ENCODE data around the gene GGTA1. TPM values are rescaled to one million over a fixed set of nuclear protein-coding genes. Genes with fewer than 3 reads are reported as not detected.

Gene GGTA1
- total RNA-seq, 1 experiment from 2014 or later, result not detected

DNA sequence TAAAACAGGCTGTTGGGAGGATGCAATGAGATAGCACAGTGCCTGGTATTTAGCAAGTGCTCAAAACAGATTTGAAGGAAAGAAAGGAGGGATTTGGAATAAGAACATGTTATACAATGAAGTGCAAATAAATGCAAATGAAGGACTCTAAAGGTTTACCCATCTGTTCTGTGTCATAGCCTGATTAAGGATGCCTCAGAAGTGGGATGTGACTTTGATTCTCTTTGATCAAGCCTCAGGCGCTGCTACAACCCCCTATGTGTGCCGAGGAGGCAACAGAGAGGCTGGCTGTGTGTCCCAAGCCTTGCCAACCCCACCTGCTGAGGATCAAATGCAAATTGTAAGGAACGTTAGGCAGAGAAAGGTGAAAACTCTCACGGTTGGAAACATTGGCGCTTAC is 27.2 kb downstream of the GGTA1 start:
- no peak overlapping the region for H3K23ac ChIP-seq (ENCODE audit: insufficient read length, low read depth, low read length)
- no peak overlapping the region for H2BK5ac ChIP-seq (ENCODE audit: insufficient read length, low read length)
- H3K4me1 ChIP-seq (ENCODE audit: insufficient read depth, low read length), result peaks cover 4% of the 10 kb centered on the region; the same call in 1 of the 2 replicates
- H2AK5ac ChIP-seq (ENCODE audit: insufficient read length, low read length), result no peak overlapping the region
- TF ChIP-seq, protein P1, sequence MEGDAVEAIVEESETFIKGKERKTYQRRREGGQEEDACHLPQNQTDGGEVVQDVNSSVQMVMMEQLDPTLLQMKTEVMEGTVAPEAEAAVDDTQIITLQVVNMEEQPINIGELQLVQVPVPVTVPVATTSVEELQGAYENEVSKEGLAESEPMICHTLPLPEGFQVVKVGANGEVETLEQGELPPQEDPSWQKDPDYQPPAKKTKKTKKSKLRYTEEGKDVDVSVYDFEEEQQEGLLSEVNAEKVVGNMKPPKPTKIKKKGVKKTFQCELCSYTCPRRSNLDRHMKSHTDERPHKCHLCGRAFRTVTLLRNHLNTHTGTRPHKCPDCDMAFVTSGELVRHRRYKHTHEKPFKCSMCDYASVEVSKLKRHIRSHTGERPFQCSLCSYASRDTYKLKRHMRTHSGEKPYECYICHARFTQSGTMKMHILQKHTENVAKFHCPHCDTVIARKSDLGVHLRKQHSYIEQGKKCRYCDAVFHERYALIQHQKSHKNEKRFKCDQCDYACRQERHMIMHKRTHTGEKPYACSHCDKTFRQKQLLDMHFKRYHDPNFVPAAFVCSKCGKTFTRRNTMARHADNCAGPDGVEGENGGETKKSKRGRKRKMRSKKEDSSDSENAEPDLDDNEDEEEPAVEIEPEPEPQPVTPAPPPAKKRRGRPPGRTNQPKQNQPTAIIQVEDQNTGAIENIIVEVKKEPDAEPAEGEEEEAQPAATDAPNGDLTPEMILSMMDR (conservative IDR thresholded peaks at IDR 0.05), result no peak
- no peak overlapping the region for H3K18ac ChIP-seq (ENCODE audit: insufficient read length, low read depth, low read length)
- no peak overlapping the region; a peak in 1 of 7 replicates for H3K27ac Mint-ChIP-seq
- H2BK20ac ChIP-seq (ENCODE audit: low read depth, low read length, poor library complexity, severe bottlenecking), result no peak overlapping the region
- H3K4ac ChIP-seq (ENCODE audit: low read depth, low read length), result no peak overlapping the region
- H3K27me3 ChIP-seq (ENCODE audit: insufficient read depth, low read length), result no peaks in the 10 kb centered on the region; the same call in 1 of the 2 replicates
- no peak overlapping the region for H2BK120ac ChIP-seq (ENCODE audit: low read depth, low read length, poor library complexity, severe bottlenecking)
- H2BK15ac ChIP-seq (ENCODE audit: low read depth, low read length), result no peak overlapping the region
- no peak overlapping the region; the same call in 1 of the 2 replicates for H3K14ac ChIP-seq (ENCODE audit: insufficient read depth, low read length)
- no peak overlapping the region for H3K4me2 ChIP-seq (ENCODE audit: insufficient read depth, insufficient read length, low read length)
- no peaks in the 10 kb centered on the region for H3K79me1 ChIP-seq (ENCODE audit: insufficient read depth, low read depth, low read length, poor library complexity, severe bottlenecking)
- no peak overlapping the region for H4K5ac ChIP-seq (ENCODE audit: insufficient read length, low read depth, low read length)
- no peak overlapping the region for H3T11ph ChIP-seq (ENCODE audit: low read length)
- DNase-seq, result no peak
- H4K20me1 ChIP-seq (ENCODE audit: control insufficient read depth, insufficient read depth, insufficient read length), result no peaks in the 10 kb centered on the region
- H4K8ac ChIP-seq (replicated peaks; ENCODE audit: insufficient read length, low read depth, low read length), result no peak overlapping the region
- H3K56ac ChIP-seq (ENCODE audit: insufficient read length, low read depth, low read length), result no peak overlapping the region
- no CpG with 5 or more reads among the region's 5 CpGs for WGBS (ENCODE audit: extremely low coverage, insufficient read length, low lambda C conversion rate)
- peaks cover 40% of the 10 kb centered on the region for H3K27me3 Mint-ChIP-seq (ENCODE audit: low read depth)
- H3K9me3 ChIP-seq (ENCODE audit: control insufficient read depth, low read depth, low read length), result no peaks in the 10 kb centered on the region
- H4K91ac ChIP-seq (ENCODE audit: insufficient read length, low read depth, low read length), result no peak overlapping the region
- no peaks in the 10 kb centered on the region for H3K79me2 ChIP-seq (ENCODE audit: insufficient read depth, low read length)
- H2BK12ac ChIP-seq (ENCODE audit: insufficient read length, low read depth, low read length), result no peak overlapping the region
- no peak overlapping the region for H3K4me3 Mint-ChIP-seq
- no peaks in the 10 kb centered on the region for H3K23me2 ChIP-seq (ENCODE audit: insufficient read length, low read depth, low read length, poor library complexity, severe bottlenecking)
- no peaks in the 10 kb centered on the region for H3K9me3 Mint-ChIP-seq
- H3K36me3 Mint-ChIP-seq (ENCODE audit: insufficient read depth in 1 of 3, low read depth in 3 of 3), result no peaks in the 10 kb centered on the region
- peaks cover 38 to 54% of the 10 kb centered on the region in 2 experiments for H3K4me1 Mint-ChIP-seq
- no peak overlapping the region for H3K9ac ChIP-seq (ENCODE audit: extremely low read depth, insufficient read length, low read length)
- H2AFZ ChIP-seq (ENCODE audit: low read length), result no peak overlapping the region
- H3K27ac ChIP-seq (ENCODE audit: insufficient read length, low read depth, low read length), result no peak overlapping the region

Data from H9 (cell line).